Measurements from ENCODE around the gene APPL1. TPM values are rescaled to one million over a fixed set of nuclear protein-coding genes. Genes with fewer than 3 reads are reported as not detected.

The APPL1 gene
- polyA plus RNA-seq, 3 donors: 13.9 to 42.1 (median 35.5) TPM

GRCh38 chr3:57252404-57252803 lies 24.9 kb downstream of the APPL1 start:
- H3K27ac Mint-ChIP-seq: peak overlapping the region in 1 of 7 donors; percentile 21
- no peak overlapping the region for H3K9ac ChIP-seq (ENCODE audit: insufficient read depth, low read length, poor library complexity, severe bottlenecking)
- no peak for DNase-seq
- H3K9me3 ChIP-seq (replicated peaks in 1 of 2; ENCODE audit: control insufficient read depth in 1 of 2, insufficient read depth in 1 of 2, low read length in 2 of 2): no peaks in the 10 kb centered on the region
- H3K27me3 ChIP-seq (ENCODE audit: control insufficient read depth in 2 of 2, insufficient read depth in 2 of 2, low read length in 2 of 2): no peaks in the 10 kb centered on the region
- H3K27me3 Mint-ChIP-seq (ENCODE audit: low read depth in 3 of 3): no peaks in the 10 kb centered on the region
- H3K4me1 Mint-ChIP-seq: no peaks in the 10 kb centered on the region
- H3K79me2 ChIP-seq (ENCODE audit: insufficient read depth, low read length): no peaks in the 10 kb centered on the region
- no peak overlapping the region for H3K4me3 Mint-ChIP-seq
- WGBS (ENCODE audit: insufficient coverage): no CpG with 5 or more reads among the region's 1 CpG
- no peak for TF ChIP-seq CTCF (IDR thresholded peaks at IDR 0.05)
- peaks cover 0 to 2% (median 0%) of the 10 kb centered on the region in 7 donors for H3K9me3 Mint-ChIP-seq
- peaks cover 56 to 71% of the 10 kb centered on the region in 2 donors for H3K36me3 Mint-ChIP-seq
- H3K4me3 ChIP-seq (replicated peaks in 1 of 3; ENCODE audit: low read depth in 2 of 3, low read length in 3 of 3): no peak overlapping the region
- H3K4me1 ChIP-seq (ENCODE audit: control insufficient read depth in 1 of 2, insufficient read depth in 2 of 2, low read length in 2 of 2): no peaks in the 10 kb centered on the region
- intact Hi-C loops (cut with micrococcal nuclease): no loop called here
- H4K20me1 ChIP-seq (ENCODE audit: insufficient read depth, low read length): no peaks in the 10 kb centered on the region
- H3K36me3 ChIP-seq (replicated peaks in 1 of 2; ENCODE audit: control insufficient read depth in 1 of 2, insufficient read depth in 2 of 2, low read length in 2 of 2): peaks cover 60 to 88% of the 10 kb centered on the region in 2 donors
- no peak overlapping the region for H3K27ac ChIP-seq (ENCODE audit: low read depth in 1 of 2, low read length in 2 of 2)
- H3K4me2 ChIP-seq (replicated peaks; ENCODE audit: extremely low read depth, low read length, poor library complexity, severe bottlenecking): no peak overlapping the region
- H2AFZ ChIP-seq (ENCODE audit: insufficient read depth, low read depth, low read length, poor library complexity, severe bottlenecking): no peak overlapping the region

- no peaks in the 10 kb centered on the region for H3K79me2 ChIP-seq (ENCODE audit: insufficient read depth, low read length)
- intact Hi-C loops (cut with micrococcal nuclease): no loop called here
- Mint-ChIP-seq H3K36me3 (peaks cover 66 to 77% of the 10 kb centered on the region in 2 donors), H3K9me3 (peaks cover 0 to 5% (median 5%) of the 10 kb centered on the region in 7 donors), H3K27ac (no peak overlapping the region), H3K4me3 (no peak overlapping the region), H3K4me1 (no peaks in the 10 kb centered on the region), H3K27me3 (ENCODE audit: low read depth in 3 of 3) (no peaks in the 10 kb centered on the region)
- no CpG with 5 or more reads among the region's 3 CpGs for WGBS (ENCODE audit: insufficient coverage)
- no peak overlapping the region for H3K9ac ChIP-seq (ENCODE audit: insufficient read depth, low read length, poor library complexity, severe bottlenecking)
- no peak overlapping the region for H3K4me3 ChIP-seq (replicated peaks in 1 of 3; ENCODE audit: low read depth in 2 of 3, low read length in 3 of 3)
- H3K4me1 ChIP-seq (ENCODE audit: control insufficient read depth in 1 of 2, insufficient read depth in 2 of 2, low read length in 2 of 2): no peaks in the 10 kb centered on the region
- peaks cover 76 to 92% of the 10 kb centered on the region in 2 donors for H3K36me3 ChIP-seq (replicated peaks in 1 of 2; ENCODE audit: control insufficient read depth in 1 of 2, insufficient read depth in 2 of 2, low read length in 2 of 2)
- no peaks in the 10 kb centered on the region for H4K20me1 ChIP-seq (ENCODE audit: insufficient read depth, low read length)
- DNase-seq: no peak
- TF ChIP-seq CTCF (IDR thresholded peaks at IDR 0.05): no peak
- no peaks in the 10 kb centered on the region for H3K27me3 ChIP-seq (ENCODE audit: control insufficient read depth in 2 of 2, insufficient read depth in 2 of 2, low read length in 2 of 2)
- H3K9me3 ChIP-seq (replicated peaks in 1 of 2; ENCODE audit: control insufficient read depth in 1 of 2, insufficient read depth in 1 of 2, low read length in 2 of 2): no peaks in the 10 kb centered on the region
- H2AFZ ChIP-seq (ENCODE audit: insufficient read depth, low read depth, low read length, poor library complexity, severe bottlenecking): no peak overlapping the region
- no peak overlapping the region for H3K27ac ChIP-seq (ENCODE audit: low read depth in 1 of 2, low read length in 2 of 2)
- no peak overlapping the region for H3K4me2 ChIP-seq (replicated peaks; ENCODE audit: extremely low read depth, low read length, poor library complexity, severe bottlenecking)
Measured at GRCh38 chr3:57256844-57257243, 29.3 kb downstream of the APPL1 start.
